H9 (cell line): Measurements from ENCODE around the gene LBX2. TPM values are rescaled to one million over a fixed set of nuclear protein-coding genes. Genes with fewer than 3 reads are reported as not detected.

Experiments
- DNase-seq: peaks from one replicate; pipeline ENCODE4 v3.0.0-alpha.2; 2017
- H2AFZ ChIP-seq: one replicate; pipeline ENCODE4 v1.6.1; 2013; ENCODE audit warnings: mild to moderate bottlenecking, low read length, control low read depth, moderate library complexity
- H2AK5ac ChIP-seq: 2 replicates; pipeline ENCODE4 v1.6.1; 2013; ENCODE audit warnings: low read length, control low read depth, mixed read lengths; ENCODE audit not compliant: insufficient read length
- H2BK120ac ChIP-seq: one replicate; pipeline ENCODE4 v1.6.1; 2013; ENCODE audit warnings: low read depth, mild to moderate bottlenecking, low read length, control low read depth, inconsistent platforms; ENCODE audit not compliant: poor library complexity, severe bottlenecking
- H2BK12ac ChIP-seq: 2 replicates; pipeline ENCODE4 v1.6.1; 2013; ENCODE audit warnings: low read length, control low read depth, mixed read lengths, low read depth; ENCODE audit not compliant: insufficient read length
- H2BK15ac ChIP-seq: 2 replicates; pipeline ENCODE4 v1.6.1; 2013; ENCODE audit warnings: low read depth, low read length, control low read depth
- H2BK20ac ChIP-seq: one replicate; pipeline ENCODE4 v1.6.1; 2013; ENCODE audit warnings: low read depth, mild to moderate bottlenecking, low read length, control low read depth, inconsistent platforms; ENCODE audit not compliant: poor library complexity, severe bottlenecking
- H2BK5ac ChIP-seq: 2 replicates; pipeline ENCODE4 v1.6.1; 2013; ENCODE audit warnings: low read length, control low read depth, mixed read lengths; ENCODE audit not compliant: insufficient read length
- H3K14ac ChIP-seq: 2 replicates; pipeline ENCODE4 v1.6.1; 2013; ENCODE audit warnings: low read length, control low read depth; ENCODE audit not compliant: insufficient read depth
- H3K18ac ChIP-seq: 2 replicates; pipeline ENCODE4 v1.6.1; 2013; ENCODE audit warnings: low read depth, mild to moderate bottlenecking, mixed read lengths, low read length, control low read depth; ENCODE audit not compliant: insufficient read length
- H3K23ac ChIP-seq: 2 replicates; pipeline ENCODE4 v1.6.1; 2013; ENCODE audit warnings: low read length, control low read depth, mixed read lengths, low read depth; ENCODE audit not compliant: insufficient read length
- H3K23me2 ChIP-seq: 2 replicates; pipeline ENCODE4 v1.6.1; 2013; ENCODE audit warnings: low read depth, mild to moderate bottlenecking, mixed read lengths, low read length, control low read depth; ENCODE audit not compliant: insufficient read length, poor library complexity, severe bottlenecking
- H3K27ac ChIP-seq: 2 replicates; pipeline ENCODE4 v1.5.1; 2013; ENCODE audit warnings: low read length, control low read depth, mixed read lengths, low read depth; ENCODE audit not compliant: insufficient read length
- H3K27me3 ChIP-seq: 2 replicates; pipeline ENCODE4 v1.6.1; 2013; ENCODE audit warnings: low read length, control low read depth, inconsistent platforms; ENCODE audit not compliant: insufficient read depth
- H3K4ac ChIP-seq: 2 replicates; pipeline ENCODE4 v1.6.1; 2013; ENCODE audit warnings: low read depth, mild to moderate bottlenecking, control low read depth, inconsistent platforms, low read length, moderate library complexity
- H3K4me1 ChIP-seq: 2 replicates; pipeline ENCODE4 v1.6.1; 2013; ENCODE audit warnings: low read length, control low read depth, inconsistent platforms; ENCODE audit not compliant: insufficient read depth
- H3K4me2 ChIP-seq: 2 replicates; pipeline ENCODE4 v1.6.1; 2013; ENCODE audit warnings: low read length, control low read depth, mixed read lengths; ENCODE audit not compliant: insufficient read length, insufficient read depth
- H3K56ac ChIP-seq: 2 replicates; pipeline ENCODE4 v1.6.1; 2013; ENCODE audit warnings: low read depth, mild to moderate bottlenecking, mixed read lengths, low read length, control low read depth; ENCODE audit not compliant: insufficient read length
- H3K79me1 ChIP-seq: 2 replicates; pipeline ENCODE4 v1.6.1; 2013; ENCODE audit warnings: low read depth, mild to moderate bottlenecking, moderate library complexity, low read length, control low read depth, inconsistent platforms; ENCODE audit not compliant: insufficient read depth, poor library complexity, severe bottlenecking
- H3K79me2 ChIP-seq: 2 replicates; pipeline ENCODE4 v1.6.1; 2013; ENCODE audit warnings: low read length, control low read depth, inconsistent platforms; ENCODE audit not compliant: insufficient read depth
- H3K9ac ChIP-seq: 2 replicates; pipeline ENCODE4 v1.6.1; 2013; ENCODE audit warnings: low read length, control low read depth, mixed read lengths; ENCODE audit not compliant: insufficient read length; ENCODE audit errors: extremely low read depth
- H3K9me3 ChIP-seq: one replicate; pipeline ENCODE4 v1.6.1; 2013; ENCODE audit warnings: low read depth, low read length, inconsistent platforms; ENCODE audit not compliant: control insufficient read depth
- H3T11ph ChIP-seq: one replicate; pipeline ENCODE4 v1.6.1; 2013; ENCODE audit warnings: mild to moderate bottlenecking, low read length, control low read depth, inconsistent platforms
- H4K20me1 ChIP-seq: one replicate; pipeline ENCODE4 v1.6.1; 2013; ENCODE audit not compliant: control insufficient read depth, insufficient read length, insufficient read depth
- H4K5ac ChIP-seq: 2 replicates; pipeline ENCODE4 v1.6.1; 2013; ENCODE audit warnings: low read depth, mild to moderate bottlenecking, mixed read lengths, low read length, control low read depth; ENCODE audit not compliant: insufficient read length
- H4K8ac ChIP-seq: replicated peaks from 2 replicates; pipeline ENCODE4 v1.6.1; 2013; ENCODE audit warnings: low read length, control low read depth, mixed read lengths, low read depth; ENCODE audit not compliant: insufficient read length
- H4K91ac ChIP-seq: 2 replicates; pipeline ENCODE4 v1.6.1; 2013; ENCODE audit warnings: low read depth, mild to moderate bottlenecking, moderate library complexity, mixed read lengths, low read length, control low read depth; ENCODE audit not compliant: insufficient read length
- H3K27ac Mint-ChIP-seq, 3 experiments: 2 replicates in 2 of 3; 3 replicates in 1 of 3; pipeline ENCODE4 v1.8.0; 2020 to 2021; ENCODE audit warnings: mixed read lengths in 3 of 3, mild to moderate bottlenecking in 1 of 3, moderate library complexity in 1 of 3
- H3K27me3 Mint-ChIP-seq: 2 replicates; pipeline ENCODE4 v1.8.0; 2021; ENCODE audit warnings: low read depth, mild to moderate bottlenecking, moderate library complexity, mixed read lengths
- H3K36me3 Mint-ChIP-seq, 3 experiments: 2 replicates in 2 of 3; 3 replicates in 1 of 3; pipeline ENCODE4 v1.8.0; 2020 to 2021; ENCODE audit warnings: low read depth in 3 of 3, mixed read lengths in 3 of 3; ENCODE audit not compliant: insufficient read depth in 1 of 3
- H3K4me1 Mint-ChIP-seq, 2 experiments: 2 replicates each; pipeline ENCODE4 v1.8.0; 2020; ENCODE audit warnings: mixed read lengths in 2 of 2
- H3K4me3 Mint-ChIP-seq, 2 experiments: 2 replicates in 1 of 2; 3 replicates in 1 of 2; pipeline ENCODE4 v1.8.0; 2020 to 2021; ENCODE audit warnings: mild to moderate bottlenecking in 2 of 2, mixed read lengths in 2 of 2, moderate library complexity in 1 of 2
- H3K9me3 Mint-ChIP-seq, 2 experiments: 2 replicates in 1 of 2; 3 replicates in 1 of 2; pipeline ENCODE4 v1.8.0; 2020; ENCODE audit warnings: mild to moderate bottlenecking in 2 of 2, mixed read lengths in 2 of 2, moderate library complexity in 1 of 2
- whole genome bisulfite sequencing: extraction: QIAGEN DNeasy Blood & Tissue Kit; methylation state at CpG from one replicate; pipeline ENCODE4 v1.1.7; 2013; ENCODE audit warnings: missing lambda C conversion rate, low lambda C conversion rate, mixed read lengths; ENCODE audit not compliant: insufficient read length; ENCODE audit errors: extremely low coverage; 5-methylcytosine and 5-hydroxymethylcytosine counted together
- total RNA-seq: library from RNA; stranded (reverse); gene quantifications from 2 replicates; pipeline ENCODE4 v1.2.1, GENCODE V29; 2021
- TF ChIP-seq, protein P1 (sequence below): fragments of 200-600 bp; sonication (generic); conservative IDR thresholded peaks from 3 replicates; pipeline ENCODE4 v1.8.0; 2021; ENCODE audit warnings: antibody characterized with exemption, mild to moderate bottlenecking

Gene LBX2
- total RNA-seq, 1 experiment from 2014 or later: 1.1 TPM

DNA sequence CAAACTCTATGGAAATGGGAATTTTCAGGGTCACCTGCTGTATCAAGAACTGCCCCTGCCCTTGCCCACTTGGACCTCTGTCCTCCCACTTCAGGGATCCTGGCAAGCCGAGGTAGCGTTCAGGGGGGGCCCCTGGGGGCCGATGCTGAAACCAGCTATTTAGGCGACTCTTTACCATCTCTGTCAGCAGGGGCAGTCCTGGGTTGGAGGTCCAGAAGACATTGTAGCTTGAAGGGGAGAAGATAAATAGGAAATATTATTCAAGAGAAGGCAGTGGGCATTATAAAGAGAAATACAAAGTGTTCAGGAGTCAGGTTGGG lies 36.7 kb downstream of the LBX2 start:
- Histone ChIP-seq H4K8ac (no peak overlapping the region), H3K4me1 (peaks cover 2% of the 10 kb centered on the region; the same call in 1 of the 2 replicates), H3T11ph (no peak overlapping the region), H4K5ac (no peak overlapping the region), H2BK20ac (no peak overlapping the region), H3K56ac (no peak overlapping the region), H4K20me1 (peaks cover 2% of the 10 kb centered on the region), H4K91ac (no peak overlapping the region), H3K14ac (no peak overlapping the region), H3K18ac (no peak overlapping the region), H3K4me2 (no peak overlapping the region), H3K27me3 (no peaks in the 10 kb centered on the region), H3K27ac (no peak overlapping the region), H2BK15ac (no peak overlapping the region), H3K4ac (no peak overlapping the region), H2AK5ac (no peak overlapping the region), H2AFZ (no peak overlapping the region), H3K23ac (no peak overlapping the region), H3K79me1 (peaks cover 4% of the 10 kb centered on the region), H3K9me3 (no peaks in the 10 kb centered on the region), H3K9ac (no peak overlapping the region), H3K79me2 (no peaks in the 10 kb centered on the region; the same call in 1 of the 2 replicates), H2BK120ac (no peak overlapping the region), H2BK12ac (no peak overlapping the region), H3K23me2 (peaks cover 5% of the 10 kb centered on the region), H2BK5ac (no peak overlapping the region)
- Mint-ChIP-seq H3K4me1 (peaks cover 11 to 17% of the 10 kb centered on the region in 2 experiments), H3K27ac (no peak overlapping the region), H3K4me3 (no peak overlapping the region), H3K36me3 (peaks cover 10 to 29% (median 24%) of the 10 kb centered on the region in 3 experiments; a peak in 6 of 7 replicates), H3K9me3 (no peaks in the 10 kb centered on the region), H3K27me3 (no peaks in the 10 kb centered on the region)
- WGBS: no CpG with 5 or more reads among the region's 4 CpGs
- TF ChIP-seq, protein P1, sequence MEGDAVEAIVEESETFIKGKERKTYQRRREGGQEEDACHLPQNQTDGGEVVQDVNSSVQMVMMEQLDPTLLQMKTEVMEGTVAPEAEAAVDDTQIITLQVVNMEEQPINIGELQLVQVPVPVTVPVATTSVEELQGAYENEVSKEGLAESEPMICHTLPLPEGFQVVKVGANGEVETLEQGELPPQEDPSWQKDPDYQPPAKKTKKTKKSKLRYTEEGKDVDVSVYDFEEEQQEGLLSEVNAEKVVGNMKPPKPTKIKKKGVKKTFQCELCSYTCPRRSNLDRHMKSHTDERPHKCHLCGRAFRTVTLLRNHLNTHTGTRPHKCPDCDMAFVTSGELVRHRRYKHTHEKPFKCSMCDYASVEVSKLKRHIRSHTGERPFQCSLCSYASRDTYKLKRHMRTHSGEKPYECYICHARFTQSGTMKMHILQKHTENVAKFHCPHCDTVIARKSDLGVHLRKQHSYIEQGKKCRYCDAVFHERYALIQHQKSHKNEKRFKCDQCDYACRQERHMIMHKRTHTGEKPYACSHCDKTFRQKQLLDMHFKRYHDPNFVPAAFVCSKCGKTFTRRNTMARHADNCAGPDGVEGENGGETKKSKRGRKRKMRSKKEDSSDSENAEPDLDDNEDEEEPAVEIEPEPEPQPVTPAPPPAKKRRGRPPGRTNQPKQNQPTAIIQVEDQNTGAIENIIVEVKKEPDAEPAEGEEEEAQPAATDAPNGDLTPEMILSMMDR: no peak
- no peak for DNase-seq
